DND-41 (cell line): ENCODE results near the gene SLC26A1.

Source experiments
- ATAC-seq: fragments of 200-7000 bp; cut with Tn5 transposase; 3 replicates; pipeline ENCODE4 v1.9.1; 2021; ENCODE audit warnings: low read depth; ENCODE audit not compliant: insufficient read depth
- DNase-seq: peaks from one replicate; pipeline ENCODE4 v3.0.0-alpha.2; 2020
- H2AFZ ChIP-seq: 2 replicates; pipeline ENCODE4 v1.6.0; 2012; ENCODE audit warnings: low read depth, low read length
- H3K27ac ChIP-seq: 2 replicates; pipeline ENCODE4 v1.5.1; 2012; ENCODE audit warnings: low read length, inconsistent platforms
- H3K27me3 ChIP-seq: fragments of 200-600 bp; sonication (generic); 2 replicates; pipeline ENCODE4 v1.6.0; 2012; ENCODE audit warnings: low read length, mild to moderate bottlenecking, inconsistent platforms; ENCODE audit not compliant: insufficient read depth, poor library complexity
- H3K36me3 ChIP-seq: 2 replicates; pipeline ENCODE4 v1.5.1; 2012; ENCODE audit warnings: low read length, inconsistent platforms; ENCODE audit not compliant: insufficient read depth
- H3K4me1 ChIP-seq: 2 replicates; pipeline ENCODE4 v1.5.1; 2012; ENCODE audit warnings: mild to moderate bottlenecking, low read length; ENCODE audit not compliant: insufficient read depth
- H3K4me2 ChIP-seq: 2 replicates; pipeline ENCODE4 v1.6.0; 2012; ENCODE audit warnings: mild to moderate bottlenecking, moderate library complexity, low read length, inconsistent platforms; ENCODE audit not compliant: insufficient read depth
- H3K4me3 ChIP-seq, 2 experiments: fragments of 200-600 bp in 1 of 2; shearing (Covaris generic) in 1 of 2; 2 replicates each; pipeline ENCODE4 v1.5.1; 2012 to 2016; ENCODE audit warnings: inconsistent platforms in 2 of 2, low read length in 2 of 2, mild to moderate bottlenecking in 2 of 2, low read depth in 1 of 2, moderate library complexity in 1 of 2
- H3K79me2 ChIP-seq: 2 replicates; pipeline ENCODE4 v1.6.0; 2012; ENCODE audit warnings: low read length, inconsistent platforms; ENCODE audit not compliant: insufficient read depth
- H3K9ac ChIP-seq: 2 replicates; pipeline ENCODE4 v1.6.0; 2012; ENCODE audit warnings: low read depth, mild to moderate bottlenecking, inconsistent platforms, low read length, moderate library complexity
- H3K9me3 ChIP-seq: 2 replicates; pipeline ENCODE4 v1.5.1; 2012; ENCODE audit warnings: low read length, moderate library complexity, mild to moderate bottlenecking, inconsistent platforms; ENCODE audit not compliant: insufficient read depth, severe bottlenecking
- H4K20me1 ChIP-seq: 2 replicates; pipeline ENCODE4 v1.6.0; 2012; ENCODE audit warnings: low read length; ENCODE audit not compliant: insufficient read depth
- EZH2 ChIP-seq: IDR thresholded peaks from 3 replicates; pipeline ENCODE4 v1.6.1; 2012; ENCODE audit warnings: borderline replicate concordance, low read depth, mild to moderate bottlenecking, moderate library complexity, low read length, inconsistent platforms; ENCODE audit not compliant: severe bottlenecking
- TF ChIP-seq, protein P1 (sequence below): IDR thresholded peaks from 2 replicates; pipeline ENCODE4 v1.5.1; 2012; ENCODE audit warnings: borderline replicate concordance, low read length, moderate library complexity, mild to moderate bottlenecking; ENCODE audit not compliant: poor library complexity, severe bottlenecking; ENCODE audit errors: extremely low read depth

SLC26A1 gene

DNA sequence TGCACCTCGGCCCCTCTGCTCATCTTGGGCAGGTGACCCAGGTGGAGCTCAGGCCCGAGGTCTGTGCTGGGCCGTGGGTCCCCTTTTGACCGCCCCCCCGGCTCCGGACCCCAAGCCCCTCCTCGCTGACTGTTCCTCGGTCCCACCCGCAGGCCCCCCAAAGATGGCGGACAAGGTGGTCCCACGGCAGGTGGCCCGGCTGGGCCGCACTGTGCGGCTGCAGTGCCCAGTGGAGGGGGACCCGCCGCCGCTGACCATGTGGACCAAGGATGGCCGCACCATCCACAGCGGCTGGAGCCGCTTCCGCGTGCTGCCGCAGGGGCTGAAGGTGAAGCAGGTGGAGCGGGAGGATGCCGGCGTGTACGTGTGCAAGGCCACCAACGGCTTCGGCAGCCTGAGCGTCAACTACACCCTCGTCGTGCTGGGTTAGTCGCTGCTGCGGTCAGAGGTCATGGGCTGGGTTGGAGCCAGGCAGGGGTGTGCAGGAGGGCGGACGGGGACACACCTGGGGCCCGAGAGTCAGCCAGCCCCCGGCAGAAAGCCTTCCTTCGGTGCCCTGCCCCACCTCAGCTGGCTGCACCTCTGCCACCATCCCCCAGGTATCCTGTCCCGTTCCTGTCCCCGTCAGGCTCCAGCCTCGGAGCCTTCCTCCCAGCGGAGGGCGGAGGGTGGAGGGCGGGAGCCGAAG, 29.0 kb upstream of the SLC26A1 start:
- Histone ChIP-seq H3K4me1 (no peaks in the 10 kb centered on the region), H3K4me2 (no peak overlapping the region), H3K27ac (no peak overlapping the region), H3K9ac (no peak overlapping the region), H3K9me3 (no peaks in the 10 kb centered on the region), H2AFZ (no peak overlapping the region), H3K79me2 (no peaks in the 10 kb centered on the region), H3K36me3 (no peaks in the 10 kb centered on the region), H3K27me3 (no peaks in the 10 kb centered on the region), H4K20me1 (peaks cover 4% of the 10 kb centered on the region; the same call in 1 of the 2 replicates), H3K4me3 (no peak overlapping the region)
- no peak for DNase-seq
- no peak for TF ChIP-seq EZH2
- TF ChIP-seq, protein P1, sequence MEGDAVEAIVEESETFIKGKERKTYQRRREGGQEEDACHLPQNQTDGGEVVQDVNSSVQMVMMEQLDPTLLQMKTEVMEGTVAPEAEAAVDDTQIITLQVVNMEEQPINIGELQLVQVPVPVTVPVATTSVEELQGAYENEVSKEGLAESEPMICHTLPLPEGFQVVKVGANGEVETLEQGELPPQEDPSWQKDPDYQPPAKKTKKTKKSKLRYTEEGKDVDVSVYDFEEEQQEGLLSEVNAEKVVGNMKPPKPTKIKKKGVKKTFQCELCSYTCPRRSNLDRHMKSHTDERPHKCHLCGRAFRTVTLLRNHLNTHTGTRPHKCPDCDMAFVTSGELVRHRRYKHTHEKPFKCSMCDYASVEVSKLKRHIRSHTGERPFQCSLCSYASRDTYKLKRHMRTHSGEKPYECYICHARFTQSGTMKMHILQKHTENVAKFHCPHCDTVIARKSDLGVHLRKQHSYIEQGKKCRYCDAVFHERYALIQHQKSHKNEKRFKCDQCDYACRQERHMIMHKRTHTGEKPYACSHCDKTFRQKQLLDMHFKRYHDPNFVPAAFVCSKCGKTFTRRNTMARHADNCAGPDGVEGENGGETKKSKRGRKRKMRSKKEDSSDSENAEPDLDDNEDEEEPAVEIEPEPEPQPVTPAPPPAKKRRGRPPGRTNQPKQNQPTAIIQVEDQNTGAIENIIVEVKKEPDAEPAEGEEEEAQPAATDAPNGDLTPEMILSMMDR = no peak
- ATAC-seq = no peak

DNA sequence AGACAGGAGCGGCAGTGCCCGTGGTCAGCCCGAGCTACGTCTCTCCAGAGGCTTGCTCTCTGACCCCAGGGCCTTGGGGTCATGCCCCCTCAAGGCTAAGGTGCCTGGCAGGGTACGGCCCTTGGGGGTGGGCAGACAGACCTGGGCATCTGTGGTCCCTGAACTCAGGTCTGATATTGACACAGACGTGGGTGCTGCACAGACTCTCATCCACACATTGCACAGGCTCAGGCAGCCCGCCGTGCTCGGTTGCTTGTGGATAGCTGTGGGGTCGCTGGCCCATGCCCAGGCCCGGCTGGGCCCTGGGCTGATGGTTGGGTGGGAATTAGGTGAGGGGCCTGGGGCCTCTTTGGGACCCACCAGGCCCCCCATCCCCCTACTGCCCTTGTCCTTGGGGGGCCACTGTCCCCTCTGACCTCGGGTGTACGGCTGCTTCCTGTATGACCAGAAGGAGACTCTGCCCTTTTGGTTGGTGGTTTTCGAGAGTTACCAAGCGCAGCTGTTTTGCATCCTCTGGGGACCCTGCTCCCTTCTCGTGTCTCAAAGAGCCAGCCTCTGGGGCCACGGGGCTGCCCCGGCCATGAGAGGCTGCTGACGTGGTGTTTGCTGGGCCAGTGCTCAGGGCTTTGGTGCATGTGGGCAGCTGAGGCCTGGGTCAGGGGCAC, 28.3 kb upstream of the SLC26A1 start:
- H3K79me2 ChIP-seq = no peaks in the 10 kb centered on the region
- no peaks in the 10 kb centered on the region for H3K36me3 ChIP-seq
- no peak overlapping the region for H3K9ac ChIP-seq
- H3K4me2 ChIP-seq = no peak overlapping the region
- H3K9me3 ChIP-seq = no peaks in the 10 kb centered on the region
- no peak for ATAC-seq
- H4K20me1 ChIP-seq = peaks cover 4% of the 10 kb centered on the region; the same call in 1 of the 2 replicates
- no peak overlapping the region for H3K27ac ChIP-seq
- no peak overlapping the region for H3K4me3 ChIP-seq
- no peak for DNase-seq
- H3K27me3 ChIP-seq = no peaks in the 10 kb centered on the region
- H3K4me1 ChIP-seq = no peaks in the 10 kb centered on the region
- TF ChIP-seq EZH2 = no peak
- TF ChIP-seq, protein P1 = no peak
- H2AFZ ChIP-seq = no peak overlapping the region

DNA sequence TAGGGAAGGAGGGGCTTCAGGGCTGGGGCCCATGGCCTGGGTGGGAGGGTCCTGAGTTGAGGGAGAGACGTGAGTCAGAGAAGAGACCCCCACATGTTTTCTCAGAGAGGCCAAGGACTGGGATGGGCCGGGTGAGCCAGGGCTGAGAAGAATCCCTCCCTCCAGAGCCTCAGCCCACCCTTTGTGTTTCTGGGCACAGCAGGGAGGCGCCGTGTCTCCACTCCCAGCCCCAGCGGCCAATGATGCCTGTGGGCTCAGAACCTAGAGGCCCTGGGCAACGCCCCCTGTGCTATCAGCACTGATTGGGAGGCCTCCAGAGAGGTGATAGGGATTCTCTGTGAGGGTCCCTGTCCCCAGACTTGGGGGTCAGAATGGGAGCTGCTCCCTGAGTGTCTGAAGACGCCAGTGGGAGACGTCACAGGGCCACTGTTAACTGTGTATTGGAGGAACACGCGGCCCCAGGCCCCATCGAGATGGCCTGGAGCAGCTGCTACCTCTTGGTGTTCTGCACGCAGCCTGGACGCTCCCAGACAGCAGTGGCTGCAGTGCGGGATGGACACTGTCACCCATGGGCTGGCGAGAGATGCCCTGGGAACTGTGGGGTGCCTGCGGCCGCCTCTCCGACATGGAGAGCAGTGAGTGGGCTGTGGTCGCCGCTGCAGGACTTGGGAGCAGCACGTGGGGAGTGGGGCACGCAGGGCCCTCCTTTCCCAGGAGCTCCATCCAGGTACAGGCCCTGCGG, 26.7 kb upstream of the SLC26A1 start:
- no peak overlapping the region for H3K9ac ChIP-seq
- no peaks in the 10 kb centered on the region for H3K36me3 ChIP-seq
- H3K79me2 ChIP-seq = no peaks in the 10 kb centered on the region
- no peak for TF ChIP-seq EZH2
- TF ChIP-seq, protein P1 = no peak
- no peaks in the 10 kb centered on the region for H3K27me3 ChIP-seq
- DNase-seq (no peak), ATAC-seq (no peak)
- no peak overlapping the region for H3K27ac ChIP-seq
- H3K9me3 ChIP-seq = no peaks in the 10 kb centered on the region
- no peak overlapping the region for H3K4me3 ChIP-seq
- no peaks in the 10 kb centered on the region for H3K4me1 ChIP-seq
- no peak overlapping the region for H2AFZ ChIP-seq
- no peak overlapping the region for H3K4me2 ChIP-seq
- peaks cover 4% of the 10 kb centered on the region; the same call in 1 of the 2 replicates for H4K20me1 ChIP-seq
